Activated CD8-positive, alpha-beta memory T cell treated with anti-CD3 and anti-CD28 coated beads, Interleukin-2, amount 50 U/mL, for 48 hours (primary cell): ENCODE data around the gene OSBPL10.
"Not testable (repeated sequence)": the region's sequence is repeated elsewhere in the genome, so short reads cannot be mapped to it uniquely, and the experiment has no call there.

Source experiments
- DNase-seq: peaks from one replicate; pipeline ENCODE4 v3.0.0-alpha.2; 2020

Gene OSBPL10

DNA sequence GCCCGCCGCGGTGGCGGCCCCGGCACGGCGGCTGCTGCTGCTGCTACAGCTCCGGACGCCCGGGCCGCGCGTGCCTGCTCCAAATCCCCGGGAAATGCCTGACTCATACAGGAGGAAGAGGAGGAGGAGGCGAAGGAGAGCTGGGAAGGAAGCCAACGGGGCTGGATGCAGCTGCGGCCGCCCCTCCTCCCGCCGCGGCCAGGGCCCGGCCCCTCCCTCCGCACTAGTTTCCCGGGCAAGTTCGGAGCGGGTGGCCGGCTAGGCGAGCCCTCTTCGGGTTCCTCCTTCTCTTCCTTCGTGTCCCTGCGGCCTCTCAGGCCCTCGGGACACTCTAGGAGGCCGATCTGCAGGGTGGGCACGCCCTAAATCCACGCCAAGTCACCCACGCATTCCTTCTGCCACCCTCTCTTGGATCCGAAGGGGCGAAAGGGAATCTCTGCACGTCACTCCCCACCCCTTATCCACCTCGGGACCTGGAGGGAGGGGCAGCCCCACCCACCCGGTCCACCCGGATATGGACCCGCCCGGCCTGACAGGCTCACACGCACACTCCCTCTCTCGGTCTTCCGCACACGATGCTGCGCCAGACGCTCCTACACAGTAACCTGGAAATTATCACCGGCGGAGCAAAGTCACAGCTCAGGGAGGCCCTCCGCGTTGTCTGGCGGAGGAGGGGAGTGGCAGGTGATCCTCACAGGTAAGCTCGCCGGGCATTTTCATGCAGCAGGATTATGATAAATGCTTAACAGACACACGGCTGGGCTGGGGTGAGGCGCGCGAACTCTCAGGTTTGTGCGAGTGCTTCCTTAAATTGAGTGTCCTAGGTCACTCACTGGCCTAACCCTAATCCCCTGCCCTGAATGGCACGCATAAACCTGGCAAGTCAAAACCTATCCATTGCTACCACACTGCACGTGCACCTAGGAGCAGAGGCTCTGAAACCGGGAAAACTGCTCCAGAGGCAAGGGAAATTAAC lies at the start of gene OSBPL10, which contains the start of gene ZNF860:
Gene OSBPL10 (minus strand): TSS at position 57 of the 976 bp plus-strand sequence. CDS start 83 bp downstream, outside the sequence.
Gene ZNF860 (plus strand): TSS at position 545 of the 976 bp plus-strand sequence. CDS start 7,330 bp downstream, outside the sequence.
- peak; percentile 60 for DNase-seq

GRCh38 chr3:32026593-32026992 lies 45.5 kb upstream of the OSBPL10 start:
- DNase-seq: no peak

DNA sequence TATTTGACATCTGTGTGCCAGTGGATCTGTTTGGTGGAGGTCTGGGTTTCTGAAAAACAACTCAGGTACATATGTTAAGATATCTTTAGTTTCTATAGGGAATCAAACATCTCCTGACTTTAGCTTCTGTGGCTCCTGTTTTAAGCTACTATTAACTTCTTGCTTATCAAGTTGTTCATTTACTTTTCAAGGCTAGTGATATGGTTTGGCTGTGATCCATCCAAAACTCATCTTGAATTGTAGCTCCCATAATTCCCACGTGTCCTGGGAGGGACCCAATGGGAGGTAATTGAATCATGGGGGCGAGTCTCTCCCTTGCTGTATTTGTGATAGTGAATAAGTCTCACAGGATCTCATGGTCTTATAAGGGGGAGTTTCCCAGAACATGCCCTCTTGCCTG lies 41.9 kb upstream of the OSBPL10 start:
- no peak for DNase-seq

GRCh38 chr3:32021748-32022147 lies 40.7 kb upstream of the OSBPL10 start:
- no peak for DNase-seq

- no peak for DNase-seq
Observed at GRCh38 chr3:32021155-32021554, 40.1 kb upstream of the OSBPL10 start.

- DNase-seq: no peak
Observed at GRCh38 chr3:32018757-32019564, 37.9 kb upstream of the OSBPL10 start.

GRCh38 chr3:32017286-32017685 lies 36.2 kb upstream of the OSBPL10 start:
- no peak for DNase-seq

- DNase-seq: not testable (repeated sequence)
Observed at GRCh38 chr3:32015638-32016037, 34.6 kb upstream of the OSBPL10 start.

DNA sequence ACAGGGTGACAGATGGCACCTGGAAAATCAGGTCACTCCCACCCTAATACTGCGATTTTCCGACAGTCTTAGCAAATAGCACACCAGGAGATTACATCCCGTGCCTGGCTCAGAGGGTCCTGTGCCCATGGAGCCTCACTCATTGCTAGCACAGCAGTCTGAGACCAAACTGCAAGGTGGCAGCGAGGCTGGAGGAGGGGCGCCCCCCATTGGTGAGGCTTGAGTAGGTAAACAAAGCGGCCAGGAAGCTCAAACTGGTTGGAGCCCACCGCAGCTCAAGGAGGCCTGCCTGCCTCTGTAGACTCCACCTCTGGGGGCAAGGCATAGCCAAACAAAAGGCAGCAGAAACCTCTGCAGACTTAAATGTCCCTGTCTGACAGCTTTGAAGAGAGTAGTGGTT lies 29.6 kb upstream of the OSBPL10 start:
- DNase-seq: peak; percentile 55

DNA sequence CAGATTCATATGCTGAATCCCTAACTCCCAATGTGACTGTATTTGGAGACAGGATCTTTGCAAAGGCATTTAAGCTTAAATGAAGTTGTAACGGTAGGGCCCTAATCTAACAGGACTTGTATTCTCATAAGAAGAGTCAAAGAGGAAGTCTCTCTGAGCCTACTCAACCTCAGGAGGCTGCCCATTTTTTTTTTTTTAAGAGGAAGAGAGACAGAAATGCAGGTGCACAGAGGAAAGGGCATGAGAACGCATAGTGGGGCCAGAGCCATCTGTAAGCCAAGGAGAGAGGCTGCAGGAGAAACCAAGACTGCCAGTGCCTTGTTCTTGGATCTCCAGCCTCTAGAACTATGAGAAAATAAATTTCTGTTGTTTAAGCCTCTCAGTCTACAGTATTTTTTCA lies 28.9 kb upstream of the OSBPL10 start:
- no peak for DNase-seq

DNA sequence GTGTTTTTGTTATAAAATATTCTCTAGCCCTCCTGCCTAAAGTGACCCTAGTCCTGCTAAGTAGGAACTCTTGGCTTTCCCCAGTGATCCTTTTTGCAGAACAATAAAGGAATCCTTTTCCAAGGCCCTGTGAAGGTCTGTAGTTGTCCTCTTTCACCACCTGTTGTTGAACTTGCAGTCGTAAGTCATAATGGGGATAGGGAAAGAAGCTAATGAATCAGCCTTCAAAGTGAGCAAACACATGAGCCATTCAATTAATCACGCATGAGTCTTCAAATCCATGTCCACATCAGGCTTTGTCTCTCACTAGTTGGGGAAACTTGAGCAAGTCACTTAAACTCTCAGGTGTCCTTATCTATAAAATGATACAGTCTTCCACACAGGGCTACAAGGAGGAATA lies 28.0 kb upstream of the OSBPL10 start:
- no peak for DNase-seq

DNA sequence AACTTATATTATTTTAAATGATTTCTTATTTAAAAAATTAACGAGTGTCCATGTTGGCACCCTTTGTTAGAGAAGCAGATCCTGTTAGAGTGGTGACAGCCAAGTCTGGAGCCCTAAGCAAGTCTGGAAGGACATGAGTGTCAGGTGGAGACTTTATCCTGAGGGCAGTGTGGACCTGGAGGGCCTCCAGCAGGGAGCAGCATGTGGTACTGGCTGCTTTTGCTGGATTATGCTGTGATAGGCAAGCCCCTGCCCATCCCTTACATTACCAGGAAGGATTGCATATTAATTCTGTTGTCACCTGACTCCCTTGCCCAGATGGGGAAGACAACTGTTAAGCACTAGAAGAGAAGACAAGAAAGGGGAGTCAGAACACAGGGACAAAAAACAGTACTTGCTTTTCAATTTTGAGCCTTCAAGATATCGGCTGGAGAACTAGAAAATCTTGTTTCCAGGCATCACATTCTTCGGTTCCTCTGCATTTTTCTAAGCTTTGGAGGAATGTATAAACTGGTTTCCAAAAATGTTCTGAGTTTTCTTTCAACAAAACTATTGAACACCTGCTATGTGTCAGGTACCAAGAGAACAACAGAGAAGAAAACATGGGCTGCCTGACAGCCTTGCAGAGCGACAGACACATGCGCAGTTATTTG lies 23.2 kb upstream of the OSBPL10 start:
- DNase-seq: no peak

DNA sequence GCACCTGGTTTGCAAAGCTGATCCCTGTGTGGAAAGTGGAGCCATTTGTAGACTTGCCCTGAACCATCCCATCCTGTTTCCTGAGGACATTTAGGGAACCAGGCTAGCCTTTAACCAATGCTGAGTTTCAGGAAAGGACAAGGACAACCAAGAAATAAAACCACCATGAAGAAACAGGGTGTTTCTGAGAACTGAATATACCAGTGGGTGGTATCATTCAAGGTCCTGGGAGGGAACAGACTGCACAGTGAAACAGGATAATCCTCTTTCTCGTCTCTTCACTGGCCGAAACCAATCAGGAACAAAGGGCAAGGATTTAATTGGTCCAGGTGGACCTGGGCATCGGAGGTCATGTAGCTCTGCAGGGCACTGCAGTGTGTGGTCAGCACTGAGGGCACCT lies 22.3 kb upstream of the OSBPL10 start:
- DNase-seq: no peak

GRCh38 chr3:32002561-32003368 lies 21.7 kb upstream of the OSBPL10 start:
- no peak for DNase-seq

DNA sequence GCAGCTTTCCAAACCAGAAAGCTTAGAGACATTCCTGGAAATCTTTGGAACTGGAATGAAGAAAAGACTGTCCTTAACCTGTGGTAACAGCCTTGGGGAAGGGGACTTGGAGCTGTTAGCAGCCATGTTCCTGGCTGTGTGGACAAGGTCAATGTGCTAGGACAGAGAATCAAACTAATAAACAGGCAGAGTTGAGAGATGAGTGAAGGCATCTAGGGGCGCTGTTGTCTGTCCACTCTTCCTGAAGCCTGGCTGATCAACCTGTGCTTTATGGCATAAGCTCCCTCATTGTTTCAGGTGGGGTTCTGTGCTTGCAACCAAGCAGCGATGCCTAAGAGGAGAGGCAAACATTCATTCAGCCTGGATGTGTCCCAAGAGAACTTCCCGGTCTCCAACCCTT lies 19.8 kb upstream of the OSBPL10 start:
- no peak for DNase-seq

DNA sequence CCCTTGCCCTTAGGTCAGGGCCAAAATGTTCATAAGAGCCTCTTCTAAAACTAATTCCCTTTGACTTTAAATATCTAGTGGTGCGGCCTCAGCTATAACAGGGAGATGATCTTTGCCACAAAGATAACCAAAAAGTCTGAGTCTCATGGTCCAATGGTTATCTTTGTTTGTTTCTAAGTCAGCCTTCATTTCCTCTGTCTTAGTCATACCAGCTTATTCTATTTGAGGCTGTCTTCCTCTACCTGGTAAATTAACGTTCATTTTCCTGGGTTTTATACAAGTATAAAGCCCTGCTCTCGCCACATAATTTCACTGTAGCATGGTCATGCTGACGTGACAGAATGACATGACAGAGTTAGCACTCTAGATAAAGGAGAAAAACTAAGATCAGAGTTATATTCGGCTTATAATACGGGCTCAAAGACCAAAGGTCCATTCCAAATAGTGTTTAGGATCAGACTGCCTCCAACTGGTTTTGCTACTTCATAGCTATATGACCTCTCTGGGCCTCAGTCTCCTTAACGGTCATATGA lies 18.9 kb upstream of the OSBPL10 start:
- no peak for DNase-seq

DNA sequence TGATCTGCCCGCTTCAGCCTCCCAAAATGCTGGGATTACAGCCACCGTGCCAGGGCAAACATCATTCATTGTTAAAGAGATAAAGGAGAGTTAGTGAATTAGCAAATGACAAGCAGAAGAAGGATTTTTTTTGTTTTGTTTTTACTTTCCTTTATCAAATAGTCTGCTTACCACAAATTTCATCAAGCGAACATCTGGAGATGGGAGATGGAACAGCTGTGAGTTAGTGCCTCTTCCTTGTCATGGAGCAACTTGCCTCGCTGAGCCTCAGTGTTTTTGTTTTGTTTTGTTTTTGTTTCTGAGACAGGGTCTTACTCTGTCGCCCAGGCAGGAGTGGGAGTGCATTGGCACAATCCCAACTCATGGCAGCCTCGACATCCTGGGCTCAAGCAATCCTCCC lies 16.4 kb upstream of the OSBPL10 start:
- DNase-seq: no peak

- DNase-seq: no peak
Observed at GRCh38 chr3:31996195-31996594, 15.1 kb upstream of the OSBPL10 start.

DNA sequence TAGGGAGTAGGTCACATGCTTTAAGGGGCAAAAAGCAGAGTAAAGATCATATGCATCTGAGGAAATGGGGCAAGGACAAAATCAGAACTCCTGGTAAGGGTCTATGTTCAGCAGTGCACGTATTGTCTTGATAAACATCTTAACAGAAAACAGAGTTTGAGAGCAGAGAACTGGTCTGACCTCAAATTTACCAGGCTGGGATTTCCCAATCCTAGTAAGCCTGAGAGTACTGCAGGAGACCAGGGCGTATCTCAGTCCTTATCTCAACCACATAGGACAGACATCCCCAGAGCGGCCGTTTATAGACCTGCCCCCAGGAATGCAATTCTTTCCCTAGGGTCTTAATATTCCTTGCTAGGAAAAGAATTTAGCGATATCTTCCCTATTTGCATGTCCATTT lies 14.0 kb upstream of the OSBPL10 start:
- not testable (repeated sequence) for DNase-seq

DNA sequence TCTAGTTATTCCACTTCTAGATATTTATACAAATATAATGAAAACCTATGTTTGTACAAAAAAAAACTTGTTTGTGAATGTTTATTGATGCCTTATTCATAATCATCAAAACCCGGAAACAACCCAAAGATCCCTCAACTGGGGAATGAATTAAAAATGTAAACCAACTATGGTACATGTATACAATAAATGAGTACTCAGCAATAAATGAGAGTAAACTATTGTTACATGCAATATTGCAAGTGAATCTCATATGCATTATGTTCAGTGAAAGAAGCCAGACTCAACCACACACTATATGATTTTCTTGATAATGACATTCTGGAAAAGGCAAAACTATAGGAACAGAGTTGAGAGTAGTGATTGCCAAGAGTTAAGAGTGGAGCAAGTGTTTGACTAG lies 12.8 kb upstream of the OSBPL10 start:
- DNase-seq: no peak

DNA sequence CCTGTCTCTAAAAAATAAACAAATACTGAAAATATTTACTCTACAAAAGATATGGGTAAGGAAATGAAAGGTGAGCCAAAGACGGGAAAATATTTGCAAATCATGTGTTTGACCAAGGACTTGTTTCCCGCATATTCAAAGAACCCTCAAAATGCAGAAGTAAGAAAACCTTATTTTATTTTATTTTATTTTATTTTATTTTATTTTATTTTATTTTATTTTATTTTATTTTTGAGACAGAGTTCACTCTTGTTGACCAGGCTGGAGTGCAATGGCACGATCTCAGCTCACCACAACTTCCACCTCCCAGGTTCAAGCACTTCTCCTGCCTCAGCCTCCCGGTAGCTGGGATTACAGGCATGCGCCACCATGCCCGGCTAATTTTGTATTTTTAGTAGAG lies 11.9 kb upstream of the OSBPL10 start:
- DNase-seq: not testable (repeated sequence)

DNA sequence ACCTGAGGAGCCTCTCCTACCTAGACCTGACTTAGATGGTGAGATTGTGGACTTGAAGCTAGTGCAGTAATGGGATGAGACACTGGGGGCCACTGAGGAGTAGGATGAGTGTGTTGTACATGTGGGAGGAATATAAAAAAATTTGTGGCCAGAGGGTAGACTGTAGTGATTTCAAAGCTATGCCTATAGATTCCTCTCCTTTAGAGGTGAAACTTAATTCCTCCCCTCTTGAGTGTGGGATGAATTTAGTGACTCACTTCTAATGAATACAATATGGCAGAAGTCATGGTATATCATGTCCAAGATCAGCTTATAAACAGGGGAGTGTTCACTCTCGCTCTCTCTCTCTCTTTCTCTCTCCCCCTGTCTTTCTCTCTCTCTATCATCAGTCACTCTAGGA lies 7.2 kb upstream of the OSBPL10 start:
- no peak for DNase-seq
